ENCODE measurements around the gene PTPN12.

The PTPN12 gene

DNA sequence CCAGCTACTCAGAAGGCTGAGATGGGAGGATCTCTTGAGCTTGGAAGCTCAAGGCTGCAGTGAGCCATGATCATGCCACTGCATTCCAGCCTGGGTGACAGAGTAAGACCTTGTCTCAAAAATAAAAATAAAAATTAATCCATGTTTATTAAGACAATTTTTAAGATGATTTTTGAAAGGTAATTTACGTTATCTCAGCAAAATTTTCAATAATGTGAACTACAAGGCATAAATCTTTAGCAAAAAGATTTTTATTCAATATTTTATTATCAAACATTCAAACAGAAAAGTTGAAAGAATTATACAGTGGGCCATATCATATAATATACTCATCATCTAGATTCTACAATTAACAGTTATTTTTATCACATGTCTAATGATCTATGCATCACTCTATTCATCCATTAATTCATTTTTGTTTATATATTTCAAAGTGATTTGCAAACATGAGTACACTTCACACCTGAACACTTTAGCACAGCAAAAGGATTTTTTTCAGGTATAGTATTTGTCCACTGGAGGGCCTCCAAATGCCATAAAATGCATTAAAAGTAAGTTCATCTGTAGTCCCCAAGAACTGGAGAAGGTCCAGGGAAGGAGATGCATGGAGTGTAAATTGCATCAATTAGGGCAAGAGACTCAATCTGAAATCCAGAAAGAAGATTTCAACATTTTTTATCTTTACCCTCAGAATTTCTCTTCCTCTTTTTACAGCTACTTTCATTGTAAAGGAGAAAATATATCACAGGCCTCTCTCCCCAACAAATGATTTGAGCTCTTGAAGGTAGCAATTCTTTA lies 120.5 kb downstream of the PTPN12 start:
- peak overlapping the region; percentile 70 for H3K27ac ChIP-seq
- TF ChIP-seq, protein P1, sequence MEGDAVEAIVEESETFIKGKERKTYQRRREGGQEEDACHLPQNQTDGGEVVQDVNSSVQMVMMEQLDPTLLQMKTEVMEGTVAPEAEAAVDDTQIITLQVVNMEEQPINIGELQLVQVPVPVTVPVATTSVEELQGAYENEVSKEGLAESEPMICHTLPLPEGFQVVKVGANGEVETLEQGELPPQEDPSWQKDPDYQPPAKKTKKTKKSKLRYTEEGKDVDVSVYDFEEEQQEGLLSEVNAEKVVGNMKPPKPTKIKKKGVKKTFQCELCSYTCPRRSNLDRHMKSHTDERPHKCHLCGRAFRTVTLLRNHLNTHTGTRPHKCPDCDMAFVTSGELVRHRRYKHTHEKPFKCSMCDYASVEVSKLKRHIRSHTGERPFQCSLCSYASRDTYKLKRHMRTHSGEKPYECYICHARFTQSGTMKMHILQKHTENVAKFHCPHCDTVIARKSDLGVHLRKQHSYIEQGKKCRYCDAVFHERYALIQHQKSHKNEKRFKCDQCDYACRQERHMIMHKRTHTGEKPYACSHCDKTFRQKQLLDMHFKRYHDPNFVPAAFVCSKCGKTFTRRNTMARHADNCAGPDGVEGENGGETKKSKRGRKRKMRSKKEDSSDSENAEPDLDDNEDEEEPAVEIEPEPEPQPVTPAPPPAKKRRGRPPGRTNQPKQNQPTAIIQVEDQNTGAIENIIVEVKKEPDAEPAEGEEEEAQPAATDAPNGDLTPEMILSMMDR (IDR thresholded peaks at IDR 0.05) = peak; percentile 47
- H3K9me3 ChIP-seq = no peaks in the 10 kb centered on the region
- peaks cover 35% of the 10 kb centered on the region for H3K36me3 ChIP-seq
- peaks cover 30 to 33% of the 10 kb centered on the region in 2 experiments for H3K4me1 ChIP-seq (ENCODE audit: control insufficient read depth in 1 of 2, insufficient read depth in 1 of 2, low read depth in 1 of 2, low read length in 1 of 2)
- no peaks in the 10 kb centered on the region for H3K27me3 ChIP-seq
- H3K4me3 ChIP-seq (ENCODE audit: low read depth in 1 of 2, low read length in 1 of 2) = no peak overlapping the region

DNA sequence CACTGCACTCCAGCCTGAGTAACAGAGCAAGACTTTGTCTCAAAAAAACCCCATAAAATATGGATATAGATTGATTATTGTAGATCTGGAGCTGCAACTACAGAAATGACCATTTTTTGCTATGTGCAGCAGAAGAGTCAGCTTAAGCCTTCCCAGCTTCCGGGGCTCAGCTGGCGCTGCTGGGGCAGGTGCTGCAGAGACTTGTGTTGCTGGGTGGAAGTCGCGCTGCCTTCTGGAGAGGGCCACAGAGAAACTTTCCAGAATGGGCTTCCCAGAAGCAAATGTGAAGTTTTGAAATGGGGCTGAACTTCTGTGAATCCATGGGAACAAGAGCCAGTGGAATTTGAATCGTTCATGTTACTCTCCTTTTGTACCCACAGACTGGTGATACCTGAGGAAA lies 121.8 kb downstream of the PTPN12 start:
- Histone ChIP-seq H3K4me1 (ENCODE audit: control insufficient read depth in 1 of 2, insufficient read depth in 1 of 2, low read depth in 1 of 2, low read length in 1 of 2) (peaks cover 33 to 42% of the 10 kb centered on the region in 2 experiments), H3K36me3 (peaks cover 30% of the 10 kb centered on the region), H3K4me3 (ENCODE audit: low read depth in 1 of 2, low read length in 1 of 2) (no peak overlapping the region), H3K27me3 (no peaks in the 10 kb centered on the region), H3K27ac (peak overlapping the region; percentile 70), H3K9me3 (no peaks in the 10 kb centered on the region)
- TF ChIP-seq, protein P1 (IDR thresholded peaks at IDR 0.05) = no peak

DNA sequence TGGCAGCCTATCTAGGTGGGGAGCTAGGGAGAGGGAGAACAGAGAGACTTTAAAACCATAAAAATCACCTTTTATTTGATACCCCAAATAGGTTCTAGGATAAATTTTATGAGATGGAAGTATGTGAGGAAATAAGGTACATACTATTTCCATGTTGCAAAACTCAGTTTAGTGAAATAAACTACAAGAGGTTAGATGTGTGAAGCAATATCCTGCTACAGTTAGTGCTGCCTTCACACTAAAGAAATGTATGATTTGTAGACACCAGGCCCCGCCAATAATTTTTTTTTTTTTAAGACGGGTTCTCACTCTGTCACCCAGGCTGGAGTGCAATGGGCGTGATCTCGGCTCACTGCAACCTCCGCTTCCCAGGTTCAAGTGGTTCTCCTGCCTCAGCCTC lies 124.7 kb downstream of the PTPN12 start:
- H3K4me3 ChIP-seq (ENCODE audit: low read depth in 1 of 2, low read length in 1 of 2) = peak overlapping the region in 1 of 2 experiments; percentile 1
- H3K27me3 ChIP-seq = no peaks in the 10 kb centered on the region
- H3K36me3 ChIP-seq = peaks cover 5% of the 10 kb centered on the region
- H3K9me3 ChIP-seq = no peaks in the 10 kb centered on the region
- TF ChIP-seq, protein P1 (IDR thresholded peaks at IDR 0.05) = no peak
- peak overlapping the region; percentile 72 for H3K27ac ChIP-seq
- peaks cover 33 to 42% of the 10 kb centered on the region in 2 experiments for H3K4me1 ChIP-seq (ENCODE audit: control insufficient read depth in 1 of 2, insufficient read depth in 1 of 2, low read depth in 1 of 2, low read length in 1 of 2)

DNA sequence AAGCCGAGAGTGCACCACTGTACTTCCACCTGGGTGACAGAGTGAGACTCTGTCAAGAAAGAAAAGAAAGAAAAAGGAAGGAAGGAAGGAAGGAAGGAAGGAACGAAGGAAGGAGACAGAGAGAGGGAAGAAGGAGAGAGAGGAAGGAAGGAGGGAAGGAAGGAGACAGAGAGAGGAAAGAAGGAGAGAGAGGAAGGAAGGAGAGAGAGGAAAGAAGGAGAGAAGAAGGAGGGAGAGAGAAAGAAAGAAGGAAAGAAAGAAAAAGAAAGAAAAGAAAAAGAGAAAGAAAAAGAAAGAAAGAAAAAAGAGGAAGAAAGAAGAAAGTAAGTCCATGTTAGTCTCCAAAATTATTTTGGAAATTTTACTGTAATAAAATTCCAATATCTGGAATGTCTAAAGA lies 125.8 kb downstream of the PTPN12 start:
- TF ChIP-seq, protein P1 (IDR thresholded peaks at IDR 0.05) = no peak
- Histone ChIP-seq H3K36me3 (no peaks in the 10 kb centered on the region), H3K9me3 (no peaks in the 10 kb centered on the region), H3K27ac (peak overlapping the region; percentile 72), H3K4me1 (ENCODE audit: control insufficient read depth in 1 of 2, insufficient read depth in 1 of 2, low read depth in 1 of 2, low read length in 1 of 2) (peaks cover 29 to 35% of the 10 kb centered on the region in 2 experiments), H3K4me3 (ENCODE audit: low read depth in 1 of 2, low read length in 1 of 2) (no peak overlapping the region), H3K27me3 (no peaks in the 10 kb centered on the region)

DNA sequence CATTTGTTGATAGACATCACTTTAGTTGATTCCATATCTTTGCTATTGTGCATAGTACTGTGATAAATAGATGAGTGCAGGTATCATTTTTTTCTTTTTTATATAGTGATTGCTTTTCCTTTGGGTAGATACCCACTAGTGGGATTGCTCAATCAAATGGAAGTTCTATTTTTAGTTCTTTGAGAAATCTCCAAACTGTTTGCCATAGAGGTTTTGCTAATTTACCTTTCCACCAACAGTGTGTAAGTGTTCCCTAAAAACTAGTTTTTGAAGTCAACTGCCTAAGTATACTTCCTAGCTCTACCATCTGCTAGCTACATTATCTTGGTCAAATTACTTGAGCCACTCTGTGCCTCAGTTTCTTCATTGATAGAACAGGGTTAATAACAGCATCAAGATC lies 127.6 kb downstream of the PTPN12 start:
- H3K9me3 ChIP-seq = no peaks in the 10 kb centered on the region
- H3K27ac ChIP-seq = no peak overlapping the region
- TF ChIP-seq, protein P1 (IDR thresholded peaks at IDR 0.05) = no peak
- H3K4me1 ChIP-seq (ENCODE audit: control insufficient read depth in 1 of 2, insufficient read depth in 1 of 2, low read depth in 1 of 2, low read length in 1 of 2) = peaks cover 18 to 25% of the 10 kb centered on the region in 2 experiments
- no peak overlapping the region for H3K4me3 ChIP-seq (ENCODE audit: low read depth in 1 of 2, low read length in 1 of 2)
- no peaks in the 10 kb centered on the region for H3K27me3 ChIP-seq
- peaks cover 8% of the 10 kb centered on the region for H3K36me3 ChIP-seq

All from neutrophil (primary cell).